Adipose tissue (tissue), 3 donors: ENCODE measurements around the gene MAML3. TPM values are rescaled to one million over a fixed set of nuclear protein-coding genes. Genes with fewer than 3 reads are reported as not detected.

Experiments
- H3K27ac ChIP-seq: one replicate; pipeline ENCODE4 v1.5.1; 2013; ENCODE audit warnings: low read depth, low read length
- WGBS, 3 donors: extraction: QIAGEN DNeasy Blood & Tissue Kit; methylation state at CpG; one replicate each; pipeline ENCODE4 v1.1.7; 2013; 5-methylcytosine and 5-hydroxymethylcytosine counted together
- polyA plus RNA-seq, 3 donors: library from polyadenylated mRNA; stranded (reverse); fragments of 200-250 nt; gene quantifications; one replicate each; pipeline ENCODE4 v1.2.3, GENCODE V29; 2013
- donor health status: healthy with polysubstance abuse.
- donor health status: Bipolar disorder and iron deficiency.
- donor health status: healthy.

The MAML3 gene
- polyA plus RNA-seq, 3 donors = 2.8 to 3.2 (median 3.1) TPM

GRCh38 chr4:139743027-139743426 lies 411.0 kb downstream of the MAML3 start:
- H3K27ac ChIP-seq = no peak overlapping the region
- 66 to 69% (median 67%) methylated on average over 5 of the region's 5 CpGs for WGBS, 3 donors

GRCh38 chr4:139740531-139741041 lies 413.4 kb downstream of the MAML3 start:
- no peak overlapping the region for H3K27ac ChIP-seq
- WGBS, 3 donors = 11 to 20% (median 16%) methylated on average over 8 to 10 of the region's 10 CpGs

- 48 to 63% (median 52%) methylated on average over 5 of the region's 5 CpGs for WGBS, 3 donors
- no peak overlapping the region for H3K27ac ChIP-seq
Measured at GRCh38 chr4:139740121-139740520, 413.9 kb downstream of the MAML3 start.

GRCh38 chr4:139738846-139739613 lies 415.0 kb downstream of the MAML3 start:
- 88 to 94% (median 90%) methylated on average over 2 of the region's 2 CpGs for WGBS, 3 donors
- H3K27ac ChIP-seq = no peak overlapping the region

GRCh38 chr4:139736661-139737060 lies 417.3 kb downstream of the MAML3 start:
- no peak overlapping the region for H3K27ac ChIP-seq
- WGBS, 3 donors = 52 to 91% (median 58%) methylated on average over 2 of the region's 2 CpGs

- no peak overlapping the region for H3K27ac ChIP-seq
- WGBS, 3 donors = 78 to 89% (median 79%) methylated on average over 5 of the region's 5 CpGs
Measured at GRCh38 chr4:139736274-139736660, 417.7 kb downstream of the MAML3 start.

DNA sequence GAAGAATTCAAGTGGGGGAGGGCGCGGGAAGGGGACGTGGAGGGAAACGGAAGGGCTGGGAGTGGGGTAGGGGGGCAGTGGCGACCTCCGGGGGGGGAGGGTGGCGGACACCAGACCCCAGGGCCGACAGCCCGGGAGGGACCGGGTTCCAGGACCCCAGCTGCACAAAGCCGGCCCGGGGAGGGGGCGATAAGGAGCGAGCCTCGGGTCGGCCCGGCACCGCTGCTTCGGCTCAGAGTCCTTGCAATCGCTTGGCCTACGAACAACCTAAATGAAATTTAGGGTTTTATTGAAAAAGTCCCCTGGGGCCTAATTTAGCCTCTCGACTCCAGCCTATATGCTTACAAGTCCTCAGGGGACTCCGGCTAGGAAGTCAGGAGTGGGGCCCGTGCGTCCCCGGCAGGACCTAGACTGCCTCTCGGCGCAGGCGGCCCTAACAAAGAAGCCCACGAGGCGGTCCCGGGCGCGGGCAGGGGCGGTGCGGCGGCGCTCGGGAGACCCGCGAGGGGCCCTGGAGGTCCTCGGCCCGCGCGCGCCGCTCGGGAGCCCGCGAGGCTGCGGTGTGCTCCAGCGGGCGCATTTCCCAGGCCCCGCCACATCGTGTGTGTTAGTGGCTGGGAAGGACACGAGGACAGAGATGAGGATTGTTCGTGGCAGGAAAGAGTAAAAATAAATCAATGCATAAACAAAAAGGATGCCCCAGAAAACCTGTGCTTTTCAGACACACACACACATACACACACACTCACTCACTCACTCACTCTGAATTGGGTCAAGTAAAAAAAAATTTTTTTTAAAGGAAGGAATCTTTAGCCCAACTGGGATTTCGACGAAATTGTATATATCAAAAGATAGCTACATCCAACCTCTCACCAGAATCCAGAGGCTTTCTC lies 418.4 kb downstream of the MAML3 start:
- WGBS, 3 donors = 7 to 46% (median 9%) methylated on average over 57 to 59 of the region's 59 CpGs

GRCh38 chr4:139734875-139735380 lies 419.1 kb downstream of the MAML3 start:
- 0 to 1% (median 1%) methylated on average over 30 to 42 of the region's 42 CpGs for whole genome bisulfite sequencing, 3 donors
- peak overlapping the region; percentile 65 for H3K27ac ChIP-seq

More for the DNA sequence above, 418.4 kb downstream of the MAML3 start:
- peak overlapping the region; percentile 65 for H3K27ac ChIP-seq

- H3K27ac ChIP-seq = no peak overlapping the region
- WGBS, 3 donors = 7 to 12% (median 12%) methylated on average over 13 to 14 of the region's 14 CpGs
Measured at GRCh38 chr4:139734201-139734874, 419.6 kb downstream of the MAML3 start.

- 47 to 63% (median 58%) methylated on average over 4 of the region's 4 CpGs for WGBS, 3 donors
- H3K27ac ChIP-seq = no peak overlapping the region
Measured at GRCh38 chr4:139732991-139733570, 420.9 kb downstream of the MAML3 start.

GRCh38 chr4:139728840-139729239 lies 425.1 kb downstream of the MAML3 start:
- 33 to 93% (median 67%) methylated on average over 3 of the region's 3 CpGs for WGBS, 3 donors

DNA sequence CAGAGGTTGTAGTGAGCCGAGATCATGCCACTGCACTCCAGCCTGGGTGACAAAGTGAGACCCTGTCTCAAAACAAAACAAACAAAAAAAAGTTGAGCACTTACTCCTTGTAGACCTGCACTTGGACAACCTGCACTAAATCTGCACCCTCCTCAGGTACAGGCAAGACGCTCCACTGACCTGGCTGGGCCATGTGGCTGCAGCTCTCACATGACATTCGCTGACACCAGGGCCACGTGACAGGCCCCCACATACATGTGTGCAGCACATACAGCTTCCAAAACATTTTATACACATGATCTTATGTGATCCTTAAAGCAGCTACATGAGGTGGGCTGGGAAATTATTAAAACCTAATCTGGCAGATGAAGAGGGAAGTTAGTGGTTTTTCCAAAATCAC lies 425.8 kb downstream of the MAML3 start:
- no peak overlapping the region for H3K27ac ChIP-seq
- WGBS, 3 donors = 82 to 98% (median 95%) methylated on average over 4 of the region's 4 CpGs

More at GRCh38 chr4:139728840-139729239, 425.1 kb downstream of the MAML3 start:
- no peak overlapping the region for H3K27ac ChIP-seq

- WGBS, 3 donors = 64 to 94% (median 94%) methylated on average over 3 of the region's 3 CpGs
Measured at GRCh38 chr4:139726615-139727014, 427.4 kb downstream of the MAML3 start.

GRCh38 chr4:139725236-139725635 lies 428.7 kb downstream of the MAML3 start:
- 89 to 93% (median 89%) methylated on average over 2 of the region's 2 CpGs for WGBS, 3 donors

More at GRCh38 chr4:139726615-139727014, 427.4 kb downstream of the MAML3 start:
- H3K27ac ChIP-seq = no peak overlapping the region

GRCh38 chr4:139721789-139722188 lies 432.2 kb downstream of the MAML3 start:
- H3K27ac ChIP-seq = no peak overlapping the region
- 74 to 84% (median 74%) methylated on average over 4 of the region's 4 CpGs for WGBS, 3 donors

More at GRCh38 chr4:139725236-139725635, 428.7 kb downstream of the MAML3 start:
- no peak overlapping the region for H3K27ac ChIP-seq

GRCh38 chr4:139720806-139721205 lies 433.2 kb downstream of the MAML3 start:
- WGBS, 3 donors = 73 to 82% (median 80%) methylated on average over 6 of the region's 6 CpGs
- H3K27ac ChIP-seq = no peak overlapping the region

DNA sequence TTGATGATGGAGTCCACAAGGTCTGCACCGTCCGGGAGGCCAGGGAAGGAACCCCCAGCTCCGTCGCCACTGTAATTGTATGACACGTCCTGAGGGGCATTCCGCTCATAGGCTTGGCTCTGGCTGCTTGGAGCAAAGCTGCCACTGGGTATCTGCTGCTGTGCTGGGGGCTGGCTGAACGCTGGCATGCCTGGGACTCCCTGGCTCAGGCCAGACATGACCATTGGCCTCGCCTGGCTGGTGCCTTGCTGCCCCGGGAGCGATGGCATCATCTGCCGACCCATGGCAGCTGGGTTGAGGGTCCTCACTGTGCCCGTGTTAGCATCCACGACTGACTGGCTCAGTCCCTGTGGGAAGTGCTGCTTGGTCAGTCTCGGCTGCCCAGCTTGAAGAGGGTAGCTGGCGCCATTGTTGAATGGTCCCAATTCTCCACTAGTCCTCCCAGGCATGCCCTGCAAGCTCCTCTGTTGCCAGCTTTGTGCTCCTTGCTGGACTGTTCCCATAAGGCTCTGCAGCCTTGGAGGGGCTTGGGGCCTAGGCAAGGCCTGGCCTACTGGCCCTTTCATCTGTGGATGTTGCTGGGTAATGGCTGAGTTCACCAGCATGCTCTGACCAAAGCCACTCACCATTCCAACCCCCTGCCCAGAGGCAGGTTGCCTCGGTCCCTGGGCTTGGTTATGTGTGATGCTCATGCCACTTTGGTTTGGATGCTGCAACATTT lies 434.4 kb downstream of the MAML3 start:
- WGBS, 3 donors = 97 to 98% (median 97%) methylated on average over 16 of the region's 16 CpGs
- no peak overlapping the region for H3K27ac ChIP-seq
